CD4-positive, alpha-beta T cell treated with Interleukin-10 for 1 hour (primary cell): ENCODE data around the gene RASGRF1.
"Not testable (repeated sequence)": the region's sequence is repeated elsewhere in the genome, so short reads cannot be mapped to it uniquely, and the experiment has no call there.

Experiments
- DNase-seq: peaks from one replicate; pipeline ENCODE4 v3.0.0-alpha.2; 2020

RASGRF1 gene

GRCh38 chr15:78949461-78949860, 141.1 kb downstream of the RASGRF1 start:
- DNase-seq: no peak

- no peak for DNase-seq
These were observed 143.1 kb downstream of the RASGRF1 start for GRCh38 chr15:78947506-78947905.

- no peak for DNase-seq
These were observed 144.1 kb downstream of the RASGRF1 start for GRCh38 chr15:78946493-78946892.

GRCh38 chr15:78944669-78945407, 145.7 kb downstream of the RASGRF1 start, which contains the start of gene CTSH:
CTSH (minus strand) TSS chr15:78945046; CDS start chr15:78944981, 65 bp downstream.
- peak; percentile 85 for DNase-seq

GRCh38 chr15:78944202-78944625, 146.4 kb downstream of the RASGRF1 start:
- DNase-seq: no peak

GRCh38 chr15:78943692-78944091, 146.9 kb downstream of the RASGRF1 start:
- no peak for DNase-seq

GRCh38 chr15:78942741-78943140, 147.8 kb downstream of the RASGRF1 start:
- DNase-seq: no peak

GRCh38 chr15:78938658-78939488, 151.7 kb downstream of the RASGRF1 start:
- peak; percentile 43 for DNase-seq

- DNase-seq: peak; percentile 23
These were observed 153.3 kb downstream of the RASGRF1 start for GRCh38 chr15:78937132-78937739.

- no peak for DNase-seq
These were observed 155.9 kb downstream of the RASGRF1 start for GRCh38 chr15:78934655-78935023.

- DNase-seq: no peak
These were observed 156.5 kb downstream of the RASGRF1 start for GRCh38 chr15:78933823-78934654.

- DNase-seq: no peak
These were observed 157.3 kb downstream of the RASGRF1 start for GRCh38 chr15:78933187-78933822.

- no peak for DNase-seq
These were observed 158.2 kb downstream of the RASGRF1 start for GRCh38 chr15:78932258-78932808.

GRCh38 chr15:78931439-78932257, 158.9 kb downstream of the RASGRF1 start:
- no peak for DNase-seq

- no peak for DNase-seq
These were observed 159.8 kb downstream of the RASGRF1 start for GRCh38 chr15:78930577-78931388.

- DNase-seq: no peak
These were observed 160.9 kb downstream of the RASGRF1 start for GRCh38 chr15:78929536-78930264.

- DNase-seq: no peak
These were observed 161.9 kb downstream of the RASGRF1 start for GRCh38 chr15:78928616-78929093.

- DNase-seq: not testable (repeated sequence)
These were observed 162.4 kb downstream of the RASGRF1 start for GRCh38 chr15:78928176-78928575.
